Skin of body (tissue), 2 donors: Measurements from ENCODE around the gene SMIM33. TPM values are rescaled to one million over a fixed set of nuclear protein-coding genes. Genes with fewer than 3 reads are reported as not detected.
"Not testable (repeated sequence)": the region's sequence is repeated elsewhere in the genome, so short reads cannot be mapped to it uniquely, and the experiment has no call there.

Experiments
- DNase-seq: peaks from one replicate; lab custom pipeline; 2025; lab: John Stamatoyannopoulos, UW
- total RNA-seq: library from RNA; depleted of rRNA; stranded (reverse); fragments of >200 nt; gene quantifications from one replicate; pipeline ENCODE4 v1.2.3, GENCODE V29; 2014

The SMIM33 gene
- not detected for total RNA-seq

DNA sequence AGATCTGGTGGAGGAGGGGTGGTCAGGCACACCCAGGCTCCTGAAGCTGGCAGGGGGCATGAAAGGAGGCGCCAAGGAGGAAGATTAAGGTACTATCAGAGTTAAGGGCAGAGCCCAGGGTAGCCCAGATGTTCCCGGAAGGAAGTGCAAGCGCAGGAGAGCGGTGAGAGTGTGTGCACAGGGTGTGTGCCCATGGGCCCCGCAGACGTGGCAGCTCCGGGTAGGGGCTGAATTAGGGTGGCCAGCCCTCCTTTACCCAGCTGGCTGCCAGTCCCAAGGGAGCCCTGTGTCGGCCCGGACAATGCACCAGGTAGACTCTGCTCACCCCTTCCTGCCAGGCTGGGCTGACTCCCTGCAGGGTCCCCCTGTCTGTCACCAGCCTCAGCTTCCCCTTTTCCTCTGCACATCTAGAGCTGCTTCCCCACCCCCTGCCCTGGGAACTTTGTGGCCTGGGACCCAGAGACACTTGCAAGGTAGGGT lies at the start of gene SMIM33:
SMIM33 (plus strand) TSS at position 184 of the 480 bp plus-strand sequence; CDS start at position 302, 118 bp downstream.
- no peak for DNase-seq

DNA sequence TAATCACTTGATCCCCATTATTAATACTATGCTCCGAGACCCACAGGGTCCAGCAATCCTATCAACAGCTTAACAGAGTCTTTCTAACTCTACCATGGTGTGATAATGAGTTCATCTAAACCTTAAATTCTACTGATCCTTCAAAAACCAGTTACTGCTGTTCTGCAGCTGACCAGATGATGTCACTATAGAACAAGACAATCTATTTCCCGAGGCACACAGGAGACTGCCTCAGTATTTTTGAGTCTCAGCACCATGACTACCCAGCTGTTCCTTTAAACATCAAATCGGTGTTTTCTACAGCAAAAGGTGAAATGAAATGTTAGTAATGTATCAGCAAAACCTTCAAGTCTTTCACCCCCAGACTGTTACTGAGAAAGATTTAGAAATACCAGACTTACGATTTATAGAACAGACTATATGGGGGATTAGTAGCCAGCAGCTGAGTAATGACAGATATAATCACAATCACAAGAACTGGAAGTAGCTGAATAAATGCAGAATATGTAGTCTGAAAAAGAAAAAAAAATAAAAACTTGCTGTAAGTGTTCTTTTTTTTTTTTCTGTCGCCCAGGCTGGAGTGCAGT lies 48.4 kb upstream of the SMIM33 start:
- peak; percentile 75 for DNase-seq

DNA sequence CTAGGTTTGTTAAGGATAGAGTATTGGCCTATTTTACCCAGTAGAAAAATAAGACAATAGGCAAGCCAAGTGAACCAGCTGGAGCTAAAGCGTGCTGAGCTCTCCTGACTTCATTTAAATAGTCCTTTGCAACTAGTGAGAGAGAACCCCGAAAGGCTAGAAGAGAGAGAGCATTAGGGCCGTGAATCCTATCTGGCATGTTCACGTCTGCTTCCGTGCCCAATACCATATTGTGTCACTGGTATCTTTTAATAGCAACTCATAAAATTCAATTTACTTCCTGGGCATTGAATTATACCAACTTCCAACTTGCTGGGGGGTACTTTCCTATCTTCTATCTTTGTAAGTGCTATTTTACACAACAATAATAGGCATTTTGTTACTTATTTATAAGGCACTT lies 45.3 kb upstream of the SMIM33 start:
- DNase-seq, result no peak

DNA sequence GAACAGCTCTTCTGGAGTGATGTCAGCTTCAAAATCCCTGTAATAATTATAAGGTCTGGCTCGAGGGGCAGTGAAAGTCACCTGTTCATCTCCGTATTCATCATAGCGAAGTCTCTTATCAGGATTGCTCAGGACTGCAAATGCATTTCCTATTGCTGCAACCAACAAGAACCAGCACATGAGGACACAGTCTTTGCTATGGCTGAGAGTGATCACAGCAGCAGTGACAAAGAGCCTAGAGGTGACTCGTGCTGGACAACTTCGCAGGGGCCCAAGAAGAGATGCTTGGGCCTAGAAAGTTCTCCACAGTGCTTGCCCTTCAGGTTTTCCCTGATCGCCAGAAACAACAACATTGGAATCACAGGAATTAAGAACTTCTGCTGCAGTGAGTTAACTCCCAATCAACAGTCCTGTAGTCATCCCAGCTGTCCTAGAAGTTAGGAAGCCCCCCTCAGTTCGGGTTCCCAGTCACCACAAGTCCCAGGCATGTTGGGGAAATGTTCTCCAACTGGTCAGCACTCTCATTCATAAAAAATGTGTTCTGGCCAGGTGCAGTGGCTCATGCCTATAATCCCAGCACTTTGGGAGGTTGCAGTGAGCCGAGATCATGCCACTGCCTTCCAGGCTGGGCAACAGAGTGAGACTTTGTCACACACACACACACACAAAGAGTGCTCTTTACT lies 44.5 kb upstream of the SMIM33 start:
- no peak for DNase-seq

DNA sequence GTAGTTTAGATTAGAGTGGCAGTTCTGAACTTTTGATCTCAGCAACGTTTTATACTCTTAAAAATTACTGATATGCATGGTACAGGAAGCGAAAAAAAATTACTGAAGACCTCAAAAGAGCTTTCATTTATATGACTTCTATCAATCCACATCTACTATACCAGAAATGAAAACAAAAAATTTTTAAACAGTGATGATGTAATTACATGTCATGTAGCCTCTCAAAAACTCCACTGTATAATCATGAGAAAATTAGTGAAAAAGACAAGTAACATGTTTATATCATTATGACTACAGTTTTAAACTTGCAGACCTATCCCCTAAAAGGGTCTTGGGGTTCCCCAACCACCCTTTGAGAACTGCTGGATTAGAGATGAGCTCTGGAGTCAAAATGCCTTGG lies 40.8 kb upstream of the SMIM33 start:
- no peak for DNase-seq

DNA sequence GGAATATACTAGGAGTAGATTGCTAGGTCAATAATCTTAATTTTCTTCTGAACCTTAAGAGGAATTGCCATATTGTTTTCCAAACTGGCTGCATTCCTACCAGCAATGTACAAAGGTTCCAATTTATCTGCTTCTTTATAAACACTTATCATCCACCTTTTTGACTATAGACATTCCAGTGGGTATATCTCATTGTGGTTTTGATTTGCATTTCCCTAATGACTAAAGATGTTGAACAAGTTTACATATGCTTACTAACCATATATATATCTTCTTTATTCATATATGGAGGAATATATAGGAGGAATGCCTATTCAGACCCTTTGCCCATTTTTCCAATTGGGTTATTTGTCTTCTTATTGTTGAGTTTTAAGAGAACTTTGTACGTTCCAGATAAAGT lies 39.1 kb upstream of the SMIM33 start:
- DNase-seq, result no peak

DNA sequence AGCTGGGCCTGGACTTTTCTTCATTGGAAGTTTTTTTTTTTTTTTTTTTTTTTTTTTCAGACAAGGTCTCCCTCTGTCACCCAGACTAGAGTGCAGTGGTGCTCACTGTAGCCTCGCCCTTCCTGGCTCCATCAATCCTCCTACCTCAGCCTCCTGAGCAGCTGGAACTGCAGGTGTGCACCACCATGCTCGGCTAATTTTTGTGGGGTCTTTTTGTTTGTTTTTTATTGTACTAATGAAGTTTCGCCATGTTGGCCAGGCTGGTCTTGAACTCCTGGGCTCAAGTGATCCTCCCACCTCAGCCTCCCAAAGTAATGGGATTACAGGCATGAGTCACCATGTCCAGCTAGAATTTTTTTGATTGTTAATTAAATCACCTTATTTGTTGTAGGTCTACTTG lies 35.1 kb upstream of the SMIM33 start:
- DNase-seq, result no peak

DNA sequence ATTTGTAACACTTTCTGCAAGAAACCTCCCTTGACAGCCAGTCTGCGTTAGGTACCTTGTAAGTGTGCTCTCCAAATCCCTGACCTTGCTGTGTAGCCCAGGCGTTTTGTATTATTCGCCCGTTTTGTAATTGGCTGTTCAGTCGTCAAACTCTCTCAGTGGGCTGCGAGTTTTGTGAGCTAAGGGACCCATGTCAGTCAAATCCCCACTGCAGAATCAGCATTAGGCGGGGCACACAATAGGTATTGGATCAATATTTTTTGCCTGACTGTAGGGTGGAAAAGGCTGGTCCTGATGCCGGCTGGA lies 32.1 kb upstream of the SMIM33 start:
- DNase-seq, result no peak

DNA sequence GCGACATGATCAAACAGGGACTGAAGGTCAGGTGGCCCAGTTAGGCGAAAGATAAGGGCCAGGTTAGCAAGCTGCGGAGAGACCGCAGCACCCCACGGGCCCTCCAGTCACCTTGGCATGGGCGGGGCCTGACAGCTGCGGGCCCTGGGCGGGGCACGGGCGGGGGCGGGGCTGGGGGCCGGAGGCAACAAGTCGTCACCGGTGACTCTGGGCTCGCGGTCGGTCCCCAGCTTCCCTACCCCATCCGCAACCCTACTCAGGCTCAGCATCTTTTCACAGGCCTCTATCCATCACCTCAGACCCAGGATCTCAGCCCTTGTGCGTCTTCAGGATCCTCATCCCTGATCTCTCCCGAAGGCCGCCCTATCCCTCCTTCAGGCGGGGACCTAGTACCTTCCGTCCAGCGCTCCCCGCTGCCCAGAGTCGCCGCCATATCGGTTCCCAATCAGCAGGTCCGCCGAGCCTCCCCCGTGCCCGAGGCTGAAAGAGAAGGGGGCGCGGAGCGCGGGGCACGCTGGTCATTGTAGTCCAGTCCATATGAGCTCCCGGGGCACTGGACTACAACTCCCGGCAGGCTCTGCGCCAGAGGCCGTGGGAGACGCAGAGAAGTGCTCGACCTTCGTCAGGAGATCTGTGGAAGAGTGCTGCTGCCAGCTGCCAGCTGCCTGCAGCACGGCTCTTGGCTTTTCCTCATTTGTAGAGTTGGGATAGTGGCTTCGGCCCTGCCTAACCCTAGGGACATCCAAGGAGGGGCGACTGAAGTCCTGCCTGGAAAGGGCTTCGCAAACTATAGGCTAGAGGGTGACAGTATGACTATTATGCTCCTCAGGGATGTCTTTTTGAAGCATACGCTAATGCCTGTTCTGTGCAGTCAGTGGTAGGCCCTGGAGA lies 31.5 kb upstream of the SMIM33 start, which contains the start of gene DNAJC18:
DNAJC18 (minus strand) TSS at position 513 of the 891 bp plus-strand sequence; CDS start at position 433, 80 bp downstream.
- peak; percentile 84 for DNase-seq

DNA sequence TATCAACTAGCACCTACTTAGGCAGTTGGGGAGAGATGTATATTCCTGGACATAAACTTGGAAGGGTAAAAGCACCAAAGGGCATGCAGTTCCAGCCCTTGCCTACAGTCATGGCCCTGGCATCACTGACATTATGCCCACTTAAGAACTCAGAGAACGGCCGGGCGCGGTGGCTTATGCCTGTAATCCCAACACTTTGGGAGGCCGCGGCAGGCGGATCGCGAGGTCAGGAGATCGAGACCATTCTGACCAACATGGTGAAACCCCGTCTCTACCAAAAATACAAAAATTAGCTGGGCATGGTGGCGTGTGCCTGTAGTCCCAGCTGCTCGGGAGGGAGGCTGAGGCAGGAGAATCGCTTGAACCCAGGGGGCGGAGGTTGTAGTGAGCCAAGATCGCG lies 30.4 kb upstream of the SMIM33 start:
- DNase-seq, result not testable (repeated sequence)

DNA sequence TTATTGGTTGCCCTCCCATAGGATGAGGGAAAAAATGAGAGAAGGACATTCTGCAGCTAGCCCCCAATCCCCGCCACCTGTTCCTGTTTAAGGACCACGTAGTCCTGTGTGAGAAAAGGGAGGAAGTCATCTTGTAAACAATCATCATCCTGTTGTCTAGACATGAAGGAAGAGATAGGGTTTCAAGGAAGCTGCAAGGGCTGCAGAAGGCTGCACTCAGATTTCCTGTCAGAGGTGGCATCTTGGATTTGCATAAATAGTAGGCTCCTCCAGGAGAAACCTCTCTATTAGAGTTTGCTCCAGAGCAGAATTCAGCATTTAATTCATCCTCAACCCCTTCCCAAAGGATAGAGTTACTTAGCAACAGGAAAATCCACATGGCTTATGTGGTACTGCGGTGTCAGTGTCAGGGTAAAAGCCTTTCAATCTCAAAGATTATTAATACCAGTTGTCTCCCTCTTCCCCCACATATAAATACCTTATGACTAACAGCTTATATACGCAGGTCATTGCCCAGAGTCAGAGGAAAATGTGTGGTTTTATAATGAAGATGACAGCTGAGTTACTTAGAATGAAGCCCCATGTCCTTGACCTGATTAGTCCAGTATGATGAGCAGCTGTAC lies 26.9 kb upstream of the SMIM33 start:
- DNase-seq, result no peak

DNA sequence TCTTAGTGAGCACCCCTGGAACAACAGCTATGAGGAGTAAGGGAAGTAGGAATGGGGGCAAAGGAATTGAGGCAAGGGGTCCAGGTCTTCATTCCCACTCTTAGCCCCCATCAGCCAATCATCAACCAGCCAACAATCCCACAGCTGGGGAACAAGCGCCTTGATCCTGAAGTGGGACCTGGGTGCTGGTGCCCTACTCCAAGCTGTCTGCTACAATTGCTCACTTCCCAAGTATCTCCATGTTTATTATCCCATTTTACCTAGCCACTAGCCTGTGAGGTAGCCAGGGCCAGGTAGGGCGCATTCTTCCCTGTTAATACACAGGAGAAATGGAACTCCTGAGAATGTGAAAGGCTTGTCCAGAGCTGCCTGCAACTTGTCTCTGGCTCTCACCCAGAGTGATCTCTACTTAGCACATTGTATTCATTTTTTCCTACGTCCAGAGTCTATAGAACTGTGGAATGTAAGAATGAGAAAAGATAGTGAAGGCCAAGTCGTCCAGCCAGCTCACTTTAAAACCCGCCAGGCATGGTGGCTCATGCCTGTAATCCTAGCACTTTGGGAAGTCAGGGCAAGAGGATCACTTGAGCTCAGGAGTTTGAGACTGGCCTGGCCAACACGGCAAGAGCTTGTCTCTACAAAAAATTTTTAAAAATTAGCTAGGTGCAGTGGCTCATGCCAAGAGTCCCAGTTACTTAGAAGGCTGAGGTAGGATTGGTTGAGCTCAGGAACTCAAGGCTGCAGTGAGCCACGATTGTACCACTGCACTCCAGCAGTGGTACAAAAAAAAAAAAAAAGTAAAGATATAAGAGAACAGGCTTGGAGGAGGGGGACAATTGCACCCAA lies 25.3 kb upstream of the SMIM33 start:
- DNase-seq, result peak; percentile 18

DNA sequence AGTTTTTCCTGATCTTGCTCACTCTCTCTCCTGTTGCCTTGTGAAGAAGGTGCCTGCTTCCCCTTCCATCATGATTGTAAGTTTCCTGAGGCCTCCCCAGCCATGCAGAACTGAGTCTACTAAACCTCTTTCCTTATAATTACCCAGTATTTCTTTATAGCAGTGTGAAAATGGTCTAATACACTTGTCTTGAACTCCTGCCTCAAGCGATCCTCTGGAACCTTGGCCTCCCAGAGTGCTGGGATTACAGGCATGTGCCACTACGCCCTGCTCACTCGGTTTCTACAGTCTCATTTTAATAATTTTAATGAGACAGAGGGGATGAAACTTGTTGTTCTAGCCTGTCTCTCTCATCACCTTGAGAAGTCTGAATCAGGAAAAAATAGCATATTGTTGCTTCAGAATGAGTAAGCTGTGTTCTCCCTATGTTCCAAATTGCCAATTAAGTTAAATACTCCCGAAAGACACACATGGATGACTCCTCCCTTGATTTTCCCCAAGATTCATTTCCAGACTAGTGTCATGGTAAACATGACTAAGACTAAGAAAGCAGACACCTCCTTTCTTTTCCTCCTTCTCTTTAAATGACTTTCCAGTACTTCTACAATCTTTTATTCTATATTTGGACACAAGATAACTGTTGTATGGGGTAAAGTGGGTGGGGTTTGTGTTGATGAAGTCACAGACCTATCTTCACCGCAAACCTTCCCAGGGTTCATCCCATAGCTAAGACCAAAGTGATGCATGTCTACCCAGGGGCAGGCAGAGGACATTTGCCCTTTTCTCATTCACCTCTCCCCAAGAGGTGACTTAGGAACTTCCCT lies 23.6 kb upstream of the SMIM33 start:
- no peak for DNase-seq

DNA sequence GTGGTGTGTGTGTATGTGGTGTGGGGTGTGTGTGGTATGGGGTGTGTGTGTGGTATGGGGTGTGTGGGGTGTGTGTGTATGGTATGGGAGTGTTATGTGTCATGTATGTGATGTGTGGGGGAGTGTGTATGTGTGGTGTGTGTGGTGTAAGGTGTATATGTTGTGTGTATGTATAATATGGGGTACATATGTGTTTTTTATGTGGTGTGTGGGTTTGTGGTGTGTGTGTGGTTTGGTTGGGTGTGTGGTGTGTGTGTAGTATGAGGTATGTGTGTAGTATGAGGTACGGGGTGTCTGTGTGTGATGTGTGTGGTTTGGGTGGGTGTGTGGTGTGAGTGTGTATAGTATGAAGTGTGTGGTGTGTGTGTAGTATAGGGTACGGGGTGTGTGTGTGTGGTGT lies 19.6 kb upstream of the SMIM33 start:
- no peak for DNase-seq

DNA sequence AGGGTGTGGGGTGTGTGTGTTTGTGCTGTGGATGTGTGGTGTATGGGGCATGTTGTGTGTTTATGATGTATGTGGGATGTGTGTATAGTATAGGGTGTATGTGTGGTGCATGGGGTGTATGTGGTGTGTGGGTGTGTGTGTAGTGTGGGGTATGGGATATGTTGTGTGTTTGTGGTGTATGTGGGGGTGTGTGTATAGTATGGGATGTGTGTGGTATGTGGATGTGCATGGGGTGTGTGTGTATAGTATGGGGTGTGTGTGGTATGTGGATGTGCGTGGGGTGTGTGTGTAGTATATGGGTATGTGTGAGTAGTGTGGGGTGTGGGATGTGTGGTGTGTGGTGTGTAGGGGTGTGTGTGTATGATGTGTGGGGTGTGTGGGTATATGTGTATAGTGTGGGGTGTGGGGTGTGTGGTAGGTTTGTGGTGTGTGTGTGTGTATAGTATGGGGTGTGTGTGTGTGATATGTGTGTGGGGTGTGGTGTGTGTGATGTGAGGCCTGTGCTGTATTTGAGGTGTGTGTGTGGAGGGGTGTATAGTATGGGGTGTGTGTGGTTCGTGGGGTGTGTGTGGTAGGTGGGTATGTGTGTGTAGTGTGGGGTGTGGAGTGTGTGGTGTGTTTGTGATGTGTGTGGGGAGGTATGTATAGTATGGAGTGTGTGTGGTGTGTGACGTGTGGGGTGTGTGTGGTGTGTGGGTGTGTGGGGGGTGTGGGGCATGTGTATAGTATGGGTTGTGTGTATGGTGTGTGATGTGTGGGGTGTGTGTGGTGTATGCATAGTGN lies 18.7 kb upstream of the SMIM33 start:
- no peak for DNase-seq

DNA sequence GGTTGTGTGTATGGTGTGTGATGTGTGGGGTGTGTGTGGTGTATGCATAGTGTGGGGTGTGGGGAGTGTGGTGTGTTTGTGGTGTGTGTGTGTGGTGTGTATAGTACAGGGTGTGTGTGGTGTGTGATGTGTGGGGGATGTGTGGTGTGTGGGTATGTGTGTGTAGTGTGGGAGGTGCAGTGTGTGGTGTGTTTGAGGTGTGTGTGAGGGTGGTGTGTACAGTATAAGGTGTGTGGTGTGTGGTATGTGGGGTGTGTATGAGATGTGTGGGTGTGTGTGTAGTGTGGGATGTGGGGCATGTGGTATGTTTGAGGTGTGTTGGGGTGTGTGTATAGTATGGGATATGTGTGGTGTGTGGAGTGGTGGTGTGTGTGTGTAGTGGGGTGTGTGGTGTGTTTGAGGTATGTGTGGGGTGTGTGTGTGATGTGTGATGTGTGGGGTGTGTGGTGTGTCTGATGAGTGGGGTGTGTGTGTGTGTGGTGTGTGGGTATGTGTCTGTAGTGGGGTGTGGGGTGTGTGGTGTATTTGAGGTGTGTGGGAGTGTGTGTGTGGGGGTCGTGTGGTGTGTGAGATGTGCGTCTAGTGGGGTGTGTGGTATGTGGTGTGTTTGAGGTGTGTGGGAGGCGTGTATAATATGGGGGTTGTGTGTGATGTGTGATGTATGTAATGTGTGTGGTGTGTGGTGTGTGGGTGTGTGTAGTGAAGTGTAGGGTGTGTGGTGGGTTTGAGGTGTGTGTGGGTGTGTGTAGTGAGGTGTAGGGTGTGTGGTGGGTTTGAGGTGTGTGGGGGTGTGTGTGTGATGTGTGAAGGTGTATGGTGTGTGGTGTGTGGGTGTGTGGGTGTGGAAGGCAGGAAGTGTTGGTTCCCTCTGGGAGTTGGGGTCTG lies 16.9 kb upstream of the SMIM33 start:
- no peak for DNase-seq

DNA sequence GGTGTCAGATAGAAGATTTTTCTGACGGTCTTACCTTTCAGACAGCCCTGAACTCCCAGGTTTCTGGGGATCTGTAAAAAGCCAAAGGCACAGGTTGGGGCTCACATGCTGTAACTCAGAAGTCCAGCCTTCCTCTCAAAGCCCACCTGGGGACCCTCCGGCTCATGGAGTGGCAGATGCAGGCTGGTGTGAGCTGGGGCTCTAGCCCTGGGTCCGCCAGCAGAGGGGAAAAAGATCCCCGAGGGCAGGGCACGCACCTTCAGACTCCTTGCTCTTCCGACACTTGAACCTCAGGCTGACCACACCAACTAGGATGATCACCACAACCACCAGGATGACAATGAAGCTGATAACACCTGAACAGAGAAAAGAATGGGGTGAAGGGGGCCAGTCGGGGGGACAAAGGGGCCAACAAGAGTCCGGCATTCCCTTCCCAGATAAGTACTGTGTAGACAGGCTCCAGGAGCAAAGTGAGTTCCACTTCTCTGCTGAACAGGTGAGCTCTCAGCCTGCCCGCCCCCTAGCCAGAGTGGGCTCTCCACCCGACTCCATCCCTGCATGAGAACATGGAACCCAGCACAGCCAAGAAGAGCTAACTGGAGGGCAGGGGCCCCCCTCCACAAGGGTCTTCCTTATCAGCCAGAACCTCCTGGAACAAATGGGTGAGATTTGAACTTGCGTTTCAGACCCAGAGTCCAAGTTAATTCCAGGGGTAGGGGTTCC lies 16.1 kb upstream of the SMIM33 start:
- DNase-seq, result no peak

DNA sequence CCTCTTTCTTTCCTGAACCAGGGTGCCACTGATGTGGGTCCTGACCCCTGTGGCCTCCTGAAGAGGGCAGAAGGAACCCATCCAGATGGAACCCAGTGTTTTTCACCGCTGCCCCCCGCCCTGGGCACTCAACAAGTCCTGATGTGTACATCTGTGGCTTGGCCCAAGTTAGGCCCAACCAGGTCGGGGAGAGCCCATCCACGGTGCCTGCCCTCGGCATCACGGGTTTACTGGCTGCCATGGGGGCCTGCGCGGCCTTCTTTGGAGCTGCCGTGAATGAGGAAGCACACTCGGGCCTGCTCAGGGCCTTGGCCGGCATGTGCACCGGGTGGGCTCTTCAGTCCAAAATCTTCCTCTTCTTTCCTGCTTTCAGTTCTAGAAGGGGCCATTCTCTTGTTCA lies 14.0 kb upstream of the SMIM33 start:
- no peak for DNase-seq
